Measurements from ENCODE around the gene KCNH1. TPM values are rescaled to one million over a fixed set of nuclear protein-coding genes. Genes with fewer than 3 reads are reported as not detected.

Gene KCNH1
- polyA plus RNA-seq, 2 of the 4 experiments (the other 2 are of a cell fraction): 5.1 to 7.9 TPM

DNA sequence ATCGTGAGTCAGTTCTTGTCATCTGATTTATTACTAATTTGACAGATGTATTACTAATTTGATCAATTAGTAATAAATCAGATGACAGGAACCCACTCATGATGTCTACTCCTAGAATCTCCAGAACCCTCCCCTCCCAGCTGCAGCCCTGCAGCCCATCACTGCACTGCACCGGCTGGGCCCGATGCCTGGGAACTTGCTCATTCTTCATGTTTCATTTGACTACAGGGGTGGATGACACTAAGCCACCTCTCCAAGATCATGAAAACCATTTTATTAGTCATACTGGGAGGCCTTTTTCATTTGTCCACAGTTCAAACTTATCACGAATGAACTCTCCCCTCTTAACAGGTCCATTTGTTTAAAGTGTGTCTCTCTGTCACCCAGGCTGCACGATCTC, 41.0 kb downstream of the KCNH1 start:
- ChIA-PET CTCF (interaction anchor here (1.4 to 1.8 kb wide), 2 partner anchors 41 to 644 kb away, joined by 3 to 5 read pairs; partner anchors contain the start of gene KCNH1), POLR2A (no interaction called here)
- WGBS (ENCODE audit: missing lambda C conversion rate): 84% methylated on average over 5 of the region's 5 CpGs
- DNase-seq (ENCODE audit: low read depth in 1 of 2, low spot score in 1 of 2): no peak
- Histone ChIP-seq H3K4me2 (no peak overlapping the region), H3K4me1 (no peaks in the 10 kb centered on the region), H3K27ac (no peak overlapping the region), H3K9me3 (no peaks in the 10 kb centered on the region), H3K4me3 (no peak overlapping the region)
- TF ChIP-seq ZSCAN20 (CRISPR knock-in tag; IDR thresholded peaks at IDR 0.05) (no peak), TFCP2L1 (CRISPR knock-in tag; IDR thresholded peaks at IDR 0.05) (no peak)
- TF ChIP-seq, protein P1, sequence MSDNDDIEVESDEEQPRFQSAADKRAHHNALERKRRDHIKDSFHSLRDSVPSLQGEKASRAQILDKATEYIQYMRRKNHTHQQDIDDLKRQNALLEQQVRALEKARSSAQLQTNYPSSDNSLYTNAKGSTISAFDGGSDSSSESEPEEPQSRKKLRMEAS (IDR thresholded peaks at IDR 0.05): no peak
- TF ChIP-seq, protein P2, sequence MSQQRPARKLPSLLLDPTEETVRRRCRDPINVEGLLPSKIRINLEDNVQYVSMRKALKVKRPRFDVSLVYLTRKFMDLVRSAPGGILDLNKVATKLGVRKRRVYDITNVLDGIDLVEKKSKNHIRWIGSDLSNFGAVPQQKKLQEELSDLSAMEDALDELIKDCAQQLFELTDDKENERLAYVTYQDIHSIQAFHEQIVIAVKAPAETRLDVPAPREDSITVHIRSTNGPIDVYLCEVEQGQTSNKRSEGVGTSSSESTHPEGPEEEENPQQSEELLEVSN (IDR thresholded peaks at IDR 0.05; ENCODE audit: borderline replicate concordance, low read depth): no peak
- ATAC-seq: no peak
- no peak for FAIRE-seq

DNA sequence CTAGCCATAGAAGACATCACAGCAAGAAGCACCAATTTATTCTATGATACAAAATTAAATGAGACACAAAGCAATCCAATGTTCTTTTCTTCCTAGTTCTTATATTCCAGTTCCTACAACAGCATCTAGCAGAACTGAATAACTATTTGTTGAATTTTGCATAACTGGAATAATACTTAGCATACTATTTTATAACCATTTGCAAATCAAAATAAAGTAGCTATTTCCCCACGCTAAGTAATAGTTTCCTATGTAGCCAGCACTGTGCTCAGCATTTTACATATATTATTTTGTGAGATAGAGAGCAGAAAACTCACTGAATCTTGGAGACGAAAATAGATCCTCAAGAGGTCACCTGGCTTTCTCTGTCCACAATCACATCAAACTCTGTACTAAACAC, 42.1 kb downstream of the KCNH1 start:
- Histone ChIP-seq H3K4me2 (no peak overlapping the region), H3K4me3 (no peak overlapping the region), H3K9me3 (no peaks in the 10 kb centered on the region), H3K4me1 (no peaks in the 10 kb centered on the region), H3K27ac (no peak overlapping the region)
- FAIRE-seq: no peak
- ATAC-seq: no peak
- TF ChIP-seq NFE2L2 (conservative IDR thresholded peaks at IDR 0.05; ENCODE audit: low read length): no peak
- no peak for TF ChIP-seq NR3C1 (IDR thresholded peaks at IDR 0.05)
- no peak for TF ChIP-seq SMC3 (IDR thresholded peaks at IDR 0.05)
- TF ChIP-seq RNF2 (IDR thresholded peaks at IDR 0.05; ENCODE audit: borderline replicate concordance, low read depth): no peak
- TF ChIP-seq NPAS2 (CRISPR knock-in tag; IDR thresholded peaks at IDR 0.05; ENCODE audit: borderline replicate concordance): no peak
- no peak for DNase-seq (ENCODE audit: low read depth in 1 of 2, low spot score in 1 of 2)
- ChIA-PET CTCF (interaction anchor here (0.7 to 1.8 kb wide), 3 partner anchors 11 to 643 kb away, joined by 3 to 5 read pairs (median 3); partner anchors contain the start of gene KCNH1), POLR2A (no interaction called here)
- WGBS (ENCODE audit: missing lambda C conversion rate): 68% methylated on average over 2 of the region's 2 CpGs

DNA sequence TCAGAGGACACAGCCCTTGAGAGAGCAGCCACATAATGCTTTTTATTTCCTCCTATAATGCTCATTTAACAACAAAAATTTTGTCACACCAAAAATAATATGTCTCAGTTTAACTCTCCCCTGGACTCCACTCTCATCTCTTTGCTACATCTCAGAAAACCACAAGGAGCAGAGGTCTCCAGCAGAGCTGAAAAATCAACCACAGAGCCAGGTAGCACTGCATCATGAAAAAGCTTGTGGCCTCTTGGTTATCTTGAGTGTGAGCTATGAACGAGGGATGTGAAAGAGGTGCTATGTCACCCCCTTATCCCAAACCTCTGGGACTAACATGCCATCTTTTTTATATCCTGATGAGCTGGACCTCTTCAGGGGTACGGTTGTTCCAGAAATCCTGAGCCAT, 44.4 kb downstream of the KCNH1 start:
- no peak overlapping the region for H3K4me2 ChIP-seq
- ATAC-seq: no peak
- TF ChIP-seq HOXB5 (CRISPR knock-in tag; IDR thresholded peaks at IDR 0.05) (no peak), JUN (IDR thresholded peaks at IDR 0.05) (no peak), POLR2AphosphoS2 (conservative IDR thresholded peaks at IDR 0.05; ENCODE audit: low read length) (no peak), RARB (CRISPR knock-in tag; IDR thresholded peaks at IDR 0.05) (no peak), SREBF2 (IDR thresholded peaks at IDR 0.05) (no peak), CBX8 (IDR thresholded peaks at IDR 0.05) (no peak), POLR2A (IDR thresholded peaks at IDR 0.05; ENCODE audit: low read length) (no peak)
- no peak overlapping the region for H3K27ac ChIP-seq
- no peak for FAIRE-seq
- WGBS (ENCODE audit: missing lambda C conversion rate): 52% methylated on average over 2 of the region's 2 CpGs
- no peak for DNase-seq (ENCODE audit: low read depth in 1 of 2, low spot score in 1 of 2)
- CTCF ChIA-PET: interaction anchor here (1.1 kb wide), 1 partner anchor 45 kb away, joined by 3 read pairs; the partner anchor contains the start of gene KCNH1
- no peak overlapping the region for H3K4me3 ChIP-seq
- POLR2A ChIA-PET: no interaction called here
- no peaks in the 10 kb centered on the region for H3K9me3 ChIP-seq
- no peaks in the 10 kb centered on the region for H3K4me1 ChIP-seq

DNA sequence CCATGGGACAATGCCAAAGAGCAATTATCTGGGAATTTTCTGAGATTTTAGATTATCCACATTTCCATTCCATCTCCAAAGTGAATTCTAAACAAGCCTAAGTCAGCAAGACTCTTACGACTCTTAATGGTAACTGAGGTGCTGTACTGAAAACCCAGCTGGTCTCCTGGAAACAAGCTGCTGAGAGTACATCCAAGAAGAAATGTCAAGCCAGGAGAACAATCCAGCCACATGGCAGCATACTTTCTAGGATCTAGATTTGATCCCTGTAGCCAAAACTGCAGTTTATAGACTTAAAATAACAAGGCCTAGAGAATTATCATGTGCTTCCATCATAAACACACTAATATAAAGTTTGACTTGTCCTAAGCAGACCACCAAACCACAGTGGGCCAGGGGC, 45.8 kb downstream of the KCNH1 start:
- ATAC-seq: no peak
- WGBS (ENCODE audit: missing lambda C conversion rate): 86% methylated on average over 1 of the region's 1 CpG
- POLR2A ChIA-PET: no interaction called here

More for the DNA sequence above, 45.8 kb downstream of the KCNH1 start:
- FAIRE-seq: no peak
- Histone ChIP-seq H3K9me3 (no peaks in the 10 kb centered on the region), H3K27ac (no peak overlapping the region), H3K4me2 (no peak overlapping the region), H3K4me3 (no peak overlapping the region), H3K4me1 (no peaks in the 10 kb centered on the region)
- CTCF ChIA-PET: interaction anchor here (1.6 kb wide), 1 partner anchor 12 kb away, joined by 4 read pairs; no protein-coding TSS in a partner anchor
- no peak for TF ChIP-seq EP300 (IDR thresholded peaks at IDR 0.05)
- TF ChIP-seq SREBF2 (IDR thresholded peaks at IDR 0.05): no peak
- TF ChIP-seq RNF2 (IDR thresholded peaks at IDR 0.05; ENCODE audit: borderline replicate concordance, low read depth): no peak
- TF ChIP-seq ZNF302 (CRISPR knock-in tag; IDR thresholded peaks at IDR 0.05): no peak
- TF ChIP-seq, protein P3, sequence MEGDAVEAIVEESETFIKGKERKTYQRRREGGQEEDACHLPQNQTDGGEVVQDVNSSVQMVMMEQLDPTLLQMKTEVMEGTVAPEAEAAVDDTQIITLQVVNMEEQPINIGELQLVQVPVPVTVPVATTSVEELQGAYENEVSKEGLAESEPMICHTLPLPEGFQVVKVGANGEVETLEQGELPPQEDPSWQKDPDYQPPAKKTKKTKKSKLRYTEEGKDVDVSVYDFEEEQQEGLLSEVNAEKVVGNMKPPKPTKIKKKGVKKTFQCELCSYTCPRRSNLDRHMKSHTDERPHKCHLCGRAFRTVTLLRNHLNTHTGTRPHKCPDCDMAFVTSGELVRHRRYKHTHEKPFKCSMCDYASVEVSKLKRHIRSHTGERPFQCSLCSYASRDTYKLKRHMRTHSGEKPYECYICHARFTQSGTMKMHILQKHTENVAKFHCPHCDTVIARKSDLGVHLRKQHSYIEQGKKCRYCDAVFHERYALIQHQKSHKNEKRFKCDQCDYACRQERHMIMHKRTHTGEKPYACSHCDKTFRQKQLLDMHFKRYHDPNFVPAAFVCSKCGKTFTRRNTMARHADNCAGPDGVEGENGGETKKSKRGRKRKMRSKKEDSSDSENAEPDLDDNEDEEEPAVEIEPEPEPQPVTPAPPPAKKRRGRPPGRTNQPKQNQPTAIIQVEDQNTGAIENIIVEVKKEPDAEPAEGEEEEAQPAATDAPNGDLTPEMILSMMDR (IDR thresholded peaks at IDR 0.05): no peak
- no peak for TF ChIP-seq MAFK (IDR thresholded peaks at IDR 0.05; ENCODE audit: partially characterized antibody)
- no peak for TF ChIP-seq FOSB (CRISPR knock-in tag; IDR thresholded peaks at IDR 0.05)
- TF ChIP-seq ESRRA (IDR thresholded peaks at IDR 0.05; ENCODE audit: borderline replicate concordance, low read length): no peak
- TF ChIP-seq EHF (CRISPR knock-in tag; IDR thresholded peaks at IDR 0.05): no peak
- no peak for TF ChIP-seq HOXA7 (CRISPR knock-in tag; IDR thresholded peaks at IDR 0.05)
- no peak for TF ChIP-seq TFCP2L1 (CRISPR knock-in tag; IDR thresholded peaks at IDR 0.05)
- TF ChIP-seq NFE2L2 (conservative IDR thresholded peaks at IDR 0.05; ENCODE audit: low read length): no peak
- TF ChIP-seq CHD2 (IDR thresholded peaks at IDR 0.05; ENCODE audit: low read length, partially characterized antibody): no peak
- TF ChIP-seq FOXS1 (CRISPR knock-in tag; IDR thresholded peaks at IDR 0.05): no peak
- TF ChIP-seq, protein P4, sequence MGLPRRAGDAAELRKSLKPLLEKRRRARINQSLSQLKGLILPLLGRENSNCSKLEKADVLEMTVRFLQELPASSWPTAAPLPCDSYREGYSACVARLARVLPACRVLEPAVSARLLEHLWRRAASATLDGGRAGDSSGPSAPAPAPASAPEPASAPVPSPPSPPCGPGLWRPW (IDR thresholded peaks at IDR 0.05): no peak
- TF ChIP-seq FOSL2 (IDR thresholded peaks at IDR 0.05): no peak
- TF ChIP-seq FOSL2 (CRISPR knock-in tag; IDR thresholded peaks at IDR 0.05): no peak
- TF ChIP-seq NR3C1 (IDR thresholded peaks at IDR 0.05): no peak
- DNase-seq (ENCODE audit: low read depth in 1 of 2, low spot score in 1 of 2): no peak

Data from A549 (cell line).